ENCODE results near the gene CDRT4.

GRCh38 chr17:15440347-15440746 is 27.1 kb downstream of the CDRT4 start:
- TF ChIP-seq ATF2 (IDR thresholded peaks at IDR 0.05; ENCODE audit: low read length): no peak
- no peak for TF ChIP-seq MAX (IDR thresholded peaks at IDR 0.05; ENCODE audit: low read depth, low read length)
- TF ChIP-seq EP300 (IDR thresholded peaks at IDR 0.05; ENCODE audit: borderline replicate concordance in 1 of 2, control insufficient read depth in 1 of 2, low read depth in 2 of 2, low read length in 2 of 2): no peak
- TF ChIP-seq FOXM1 (IDR thresholded peaks at IDR 0.05; ENCODE audit: low read depth, low read length): no peak
- no peak for TF ChIP-seq REST (IDR thresholded peaks at IDR 0.05; ENCODE audit: low read depth, low read length)
- TF ChIP-seq MTA3 (IDR thresholded peaks at IDR 0.05; ENCODE audit: borderline replicate concordance, low read length): no peak
- TF ChIP-seq SIX5 (IDR thresholded peaks at IDR 0.05; ENCODE audit: low read depth, low read length, severe bottlenecking): no peak
